ENCODE measurements around the gene NCOA4.
"Not testable (repeated sequence)": the region's sequence is repeated elsewhere in the genome, so short reads cannot be mapped to it uniquely, and the experiment has no call there.

GRCh38 chr10:46049497-46049831 is 19.0 kb upstream of the NCOA4 start:
- TF ChIP-seq YY1 (IDR thresholded peaks at IDR 0.05; ENCODE audit: insufficient read depth, insufficient read length); ZNF274 (IDR thresholded peaks at IDR 0.05; ENCODE audit: low read depth, low read length); SUZ12 (IDR thresholded peaks at IDR 0.05; ENCODE audit: extremely low read depth, insufficient read depth, insufficient read length): not testable (repeated sequence)

All from NT2/D1 (cell line).